Measurements from ENCODE around the gene ZMYND10.

- no peak for TF ChIP-seq CTCF (IDR thresholded peaks at IDR 0.05)
- no peak for TF ChIP-seq EP300 (IDR thresholded peaks at IDR 0.05)
- no peak for TF ChIP-seq POLR2A (IDR thresholded peaks at IDR 0.05)
- TF ChIP-seq POLR2AphosphoS5 (IDR thresholded peaks at IDR 0.05) = no peak
These were observed 40.9 kb downstream of the ZMYND10 start for GRCh38 chr3:50304601-50305000.

Data from upper lobe of left lung (tissue), 4 donors.